Immature natural killer cell (primary cell): ENCODE results near the gene PAX5. TPM values are rescaled to one million over a fixed set of nuclear protein-coding genes. Genes with fewer than 3 reads are reported as not detected.

Experiments
- DNase-seq, 3 donors: peaks; one replicate each; pipeline ENCODE4 v3.0.0; 2022; ENCODE audit warnings: mixed read lengths in 1 of 3
- H3K27ac Mint-ChIP-seq, 6 donors: one replicate each; pipeline ENCODE4 v1.8.0; 2020; ENCODE audit warnings: mixed read lengths in 6 of 6, mild to moderate bottlenecking in 5 of 6, inconsistent platforms in 4 of 6, moderate library complexity in 3 of 6
- H3K27me3 Mint-ChIP-seq, 3 donors: one replicate each; pipeline ENCODE4 v1.8.0; 2020 to 2021; ENCODE audit warnings: low read depth in 3 of 3, mild to moderate bottlenecking in 3 of 3, mixed read lengths in 3 of 3, moderate library complexity in 3 of 3, inconsistent platforms in 1 of 3
- H3K36me3 Mint-ChIP-seq, 3 donors: one replicate each; pipeline ENCODE4 v1.8.0; 2020; ENCODE audit warnings: mixed read lengths in 3 of 3, inconsistent platforms in 2 of 3, mild to moderate bottlenecking in 2 of 3
- H3K4me1 Mint-ChIP-seq, 2 donors: one replicate each; pipeline ENCODE4 v1.8.0; 2020; ENCODE audit warnings: inconsistent platforms in 2 of 2, mild to moderate bottlenecking in 2 of 2, mixed read lengths in 2 of 2, moderate library complexity in 1 of 2
- H3K4me3 Mint-ChIP-seq, 5 donors: one replicate each; pipeline ENCODE4 v1.8.0; 2020; ENCODE audit warnings: mild to moderate bottlenecking in 5 of 5, mixed read lengths in 5 of 5, inconsistent platforms in 3 of 5, moderate library complexity in 3 of 5
- H3K9me3 Mint-ChIP-seq, 6 donors: one replicate each; pipeline ENCODE4 v1.8.0; 2020; ENCODE audit warnings: mild to moderate bottlenecking in 6 of 6, mixed read lengths in 6 of 6, inconsistent platforms in 4 of 6, moderate library complexity in 3 of 6
- polyA plus RNA-seq, 3 donors: library from polyadenylated mRNA; unstranded; fragments of 300-500 nt; fragmentation: Illumina TruSeq; gene quantifications; one replicate each; pipeline ENCODE4 v1.2.3, GENCODE V29; 2021

Gene PAX5
- polyA plus RNA-seq, 3 donors from 2014 or later: 0.03 TPM; not detected in 2

DNA sequence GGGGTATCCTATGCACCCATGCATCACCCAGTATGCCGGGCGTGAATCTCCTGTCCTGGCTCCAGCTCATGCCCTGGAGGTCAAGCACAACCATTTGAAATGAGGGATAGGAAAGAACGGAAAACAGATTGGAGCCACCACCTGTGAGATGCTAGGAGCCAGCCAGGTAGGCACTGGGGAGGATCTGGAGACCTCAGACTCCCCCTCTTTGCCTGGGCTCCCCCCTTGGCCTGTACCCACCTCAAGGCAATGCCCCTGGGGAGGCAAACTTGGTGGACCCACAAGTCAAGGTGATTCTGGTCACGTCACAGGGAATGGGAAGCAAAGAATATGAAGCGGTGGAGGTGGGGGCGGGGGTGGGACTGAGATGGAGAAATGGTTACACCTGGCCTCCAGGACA, 92.6 kb downstream of the PAX5 start:
- H3K9me3 Mint-ChIP-seq: no peaks in the 10 kb centered on the region
- DNase-seq: no peak
- H3K4me3 Mint-ChIP-seq: no peak overlapping the region
- no peaks in the 10 kb centered on the region for H3K4me1 Mint-ChIP-seq
- H3K36me3 Mint-ChIP-seq: no peaks in the 10 kb centered on the region
- H3K27ac Mint-ChIP-seq: no peak overlapping the region
- H3K27me3 Mint-ChIP-seq: peaks cover 0 to 2% (median 0%) of the 10 kb centered on the region in 3 donors

DNA sequence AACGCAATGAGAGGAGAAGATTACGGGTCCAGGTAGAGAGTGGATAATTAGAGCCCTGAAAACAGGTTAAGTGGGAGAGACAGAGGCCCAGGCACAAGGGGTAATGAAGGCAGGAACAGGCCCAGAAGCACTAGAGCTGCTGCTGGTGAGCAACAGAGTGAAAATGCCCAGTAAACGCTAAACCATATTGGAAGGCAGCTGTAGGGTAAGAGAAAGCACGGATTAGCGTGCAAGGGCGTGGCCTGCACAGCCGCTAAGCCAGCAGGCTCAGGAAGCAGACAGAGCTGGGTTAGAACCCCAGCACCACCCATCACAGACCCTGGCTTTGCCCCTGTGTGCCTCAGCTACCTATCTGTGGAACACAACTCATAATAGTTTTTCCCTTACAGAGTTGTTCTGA, 93.2 kb downstream of the PAX5 start:
- H3K9me3 Mint-ChIP-seq: no peaks in the 10 kb centered on the region
- no peak for DNase-seq
- H3K27me3 Mint-ChIP-seq: peaks cover 0 to 2% (median 0%) of the 10 kb centered on the region in 3 donors
- no peaks in the 10 kb centered on the region for H3K4me1 Mint-ChIP-seq
- no peak overlapping the region for H3K27ac Mint-ChIP-seq
- no peak overlapping the region for H3K4me3 Mint-ChIP-seq
- H3K36me3 Mint-ChIP-seq: no peaks in the 10 kb centered on the region

DNA sequence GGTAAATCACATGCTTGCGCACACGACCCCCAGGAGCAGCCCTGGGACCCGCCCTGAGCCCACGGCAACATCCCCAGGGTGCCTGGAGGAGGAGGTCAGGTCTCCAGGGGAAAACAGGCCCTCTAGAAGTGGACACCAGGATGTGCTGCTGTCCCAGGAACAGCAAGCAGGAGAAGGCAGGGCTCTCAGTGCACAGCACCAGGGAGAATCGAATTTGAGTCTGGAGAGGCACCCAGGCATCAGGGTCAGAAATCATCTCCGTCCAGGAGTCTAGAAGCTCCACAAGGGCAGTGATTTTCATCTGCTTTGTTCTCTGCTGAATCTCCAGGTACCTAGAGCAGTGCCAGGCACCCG, 93.6 kb downstream of the PAX5 start:
- no peak for DNase-seq
- Mint-ChIP-seq H3K27me3 (peaks cover 0 to 2% (median 0%) of the 10 kb centered on the region in 3 donors), H3K27ac (no peak overlapping the region), H3K4me3 (no peak overlapping the region), H3K4me1 (no peaks in the 10 kb centered on the region), H3K9me3 (no peaks in the 10 kb centered on the region), H3K36me3 (no peaks in the 10 kb centered on the region)

DNA sequence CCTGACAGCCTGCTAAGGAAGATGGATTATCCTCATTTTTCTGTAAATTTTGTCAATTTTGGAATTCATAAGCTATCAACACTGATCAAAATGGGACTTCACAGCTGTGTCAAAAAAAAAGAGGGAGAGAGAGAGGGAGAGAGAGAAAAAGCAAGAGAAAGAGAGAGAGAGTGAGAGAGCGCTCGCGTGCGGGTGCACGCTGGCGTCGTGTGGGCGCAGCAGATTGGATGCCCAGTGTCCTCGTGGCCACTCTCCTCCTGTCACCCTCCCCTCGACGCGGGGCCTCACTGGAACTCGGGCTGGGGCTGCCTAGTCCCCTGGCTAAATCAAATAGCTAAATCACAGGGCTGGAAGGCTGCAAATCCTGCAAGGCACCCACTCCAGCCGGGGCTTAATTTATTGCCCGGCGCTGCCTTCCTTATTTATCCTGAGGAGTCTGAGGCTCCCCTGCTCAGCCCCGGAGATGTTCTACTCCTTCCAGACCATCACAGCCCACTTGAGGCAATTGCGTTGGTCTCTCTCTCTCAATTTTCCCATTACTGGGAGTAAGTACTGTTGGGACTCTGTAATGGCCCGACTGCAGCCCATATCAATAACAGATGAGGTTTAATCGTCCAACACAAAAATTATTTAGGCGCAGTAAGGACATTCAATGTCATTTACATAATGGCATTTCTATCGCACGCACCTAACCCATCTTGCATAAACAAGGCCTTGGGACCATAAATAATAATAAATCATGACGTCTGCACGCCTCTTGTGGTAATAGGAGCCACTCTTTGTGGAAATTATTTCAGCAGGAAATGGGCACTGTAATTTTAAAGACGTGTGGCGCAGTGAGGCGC, 94.2 kb downstream of the PAX5 start:
- Mint-ChIP-seq H3K9me3 (no peaks in the 10 kb centered on the region), H3K4me1 (no peaks in the 10 kb centered on the region), H3K36me3 (no peaks in the 10 kb centered on the region), H3K4me3 (no peak overlapping the region), H3K27me3 (peaks cover 0 to 3% (median 0%) of the 10 kb centered on the region in 3 donors), H3K27ac (no peak overlapping the region)
- DNase-seq: no peak

DNA sequence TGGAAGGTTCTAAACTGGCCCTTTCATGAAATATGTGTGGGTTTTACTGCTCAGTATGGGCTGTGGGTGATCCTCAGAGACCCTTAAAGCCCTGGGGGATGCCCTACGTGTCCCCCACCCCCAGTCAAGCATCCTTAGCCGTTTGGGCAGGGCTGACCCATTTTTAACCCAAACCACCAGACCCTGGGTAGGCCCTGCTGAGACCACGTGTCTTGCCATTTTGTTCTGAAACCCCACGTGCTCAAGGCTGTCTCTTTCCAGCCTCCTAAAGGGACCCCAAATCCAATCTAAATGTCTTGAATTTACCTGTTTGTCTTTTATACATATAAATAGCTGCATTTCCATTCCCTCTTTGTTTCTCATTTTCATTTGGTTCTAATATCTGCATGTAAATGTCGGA, 94.9 kb downstream of the PAX5 start:
- no peaks in the 10 kb centered on the region for H3K9me3 Mint-ChIP-seq
- DNase-seq: no peak
- H3K4me1 Mint-ChIP-seq: no peaks in the 10 kb centered on the region
- peaks cover 0 to 3% (median 0%) of the 10 kb centered on the region in 3 donors for H3K27me3 Mint-ChIP-seq
- H3K36me3 Mint-ChIP-seq: no peaks in the 10 kb centered on the region
- no peak overlapping the region for H3K27ac Mint-ChIP-seq
- H3K4me3 Mint-ChIP-seq: no peak overlapping the region

DNA sequence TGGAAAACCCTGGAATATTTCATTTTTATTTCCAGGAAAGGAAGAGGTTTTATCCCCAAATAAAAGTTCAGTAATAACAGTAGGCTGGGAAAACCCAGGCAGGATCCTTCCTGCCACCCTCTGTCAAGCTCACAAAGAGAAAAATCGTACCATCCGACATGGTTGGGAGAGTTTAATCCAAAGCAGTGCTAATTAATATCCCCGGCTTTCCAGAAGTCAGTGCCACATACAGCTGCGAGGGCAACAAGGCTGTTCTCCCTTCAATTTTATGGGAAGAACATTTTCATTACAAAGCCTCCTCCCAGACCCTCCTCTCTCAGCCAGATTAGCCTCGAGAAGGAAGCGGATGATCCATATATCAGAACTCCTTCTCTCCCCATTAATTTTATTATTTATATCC, 95.5 kb downstream of the PAX5 start:
- H3K4me3 Mint-ChIP-seq: no peak overlapping the region
- H3K4me1 Mint-ChIP-seq: no peaks in the 10 kb centered on the region
- no peak for DNase-seq
- no peaks in the 10 kb centered on the region for H3K9me3 Mint-ChIP-seq
- peaks cover 0 to 3% (median 0%) of the 10 kb centered on the region in 3 donors for H3K27me3 Mint-ChIP-seq
- H3K27ac Mint-ChIP-seq: no peak overlapping the region
- H3K36me3 Mint-ChIP-seq: no peaks in the 10 kb centered on the region

DNA sequence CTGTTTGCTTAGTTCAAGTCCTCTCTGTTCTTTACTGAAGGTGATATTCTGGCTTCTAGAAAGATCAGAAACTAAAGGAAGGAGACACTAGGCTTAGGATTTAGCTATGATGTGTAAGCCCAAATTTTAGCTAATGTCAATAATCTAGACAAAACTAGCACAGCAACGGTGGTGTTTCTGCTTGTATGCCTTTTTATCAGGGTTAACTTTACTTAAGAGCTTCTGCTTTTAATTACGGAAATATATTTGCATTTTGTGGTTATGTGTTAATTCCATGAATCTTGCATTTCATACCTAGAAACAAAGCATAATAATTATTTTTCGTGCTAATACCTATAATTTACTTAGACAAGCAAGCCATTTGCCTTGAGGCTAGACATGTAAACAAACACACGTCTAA, 96.1 kb downstream of the PAX5 start:
- Mint-ChIP-seq H3K36me3 (no peaks in the 10 kb centered on the region), H3K27ac (no peak overlapping the region)

DNA sequence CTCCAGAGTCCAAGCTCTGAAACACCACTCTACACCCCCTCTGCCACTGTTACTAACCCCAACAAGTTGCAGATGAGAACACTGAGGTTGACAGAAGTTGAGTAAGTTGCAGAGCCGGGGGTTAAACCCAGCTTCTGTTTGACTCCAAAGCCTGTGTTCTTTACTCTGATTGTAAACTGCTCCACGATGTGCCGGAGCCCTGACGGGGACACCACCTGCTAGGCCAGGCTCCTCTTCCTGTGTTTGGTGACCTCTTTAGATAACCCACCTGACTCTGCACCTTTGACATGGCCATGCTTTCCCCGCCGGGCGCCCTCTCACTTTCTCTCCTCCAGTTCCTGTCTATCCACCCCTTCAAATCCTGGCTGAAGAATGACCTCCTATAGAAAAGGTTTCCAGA, 96.7 kb downstream of the PAX5 start:
- no peak for DNase-seq
- Mint-ChIP-seq H3K9me3 (no peaks in the 10 kb centered on the region), H3K27ac (no peak overlapping the region), H3K4me1 (no peaks in the 10 kb centered on the region), H3K27me3 (peaks cover 0 to 2% (median under 1%) of the 10 kb centered on the region in 3 donors), H3K36me3 (no peaks in the 10 kb centered on the region), H3K4me3 (no peak overlapping the region)

More for the DNA sequence above, 96.1 kb downstream of the PAX5 start:
- no peaks in the 10 kb centered on the region for H3K4me1 Mint-ChIP-seq
- H3K9me3 Mint-ChIP-seq: no peaks in the 10 kb centered on the region
- H3K4me3 Mint-ChIP-seq: no peak overlapping the region
- peaks cover 0 to 3% (median 0%) of the 10 kb centered on the region in 3 donors for H3K27me3 Mint-ChIP-seq
- DNase-seq: no peak

DNA sequence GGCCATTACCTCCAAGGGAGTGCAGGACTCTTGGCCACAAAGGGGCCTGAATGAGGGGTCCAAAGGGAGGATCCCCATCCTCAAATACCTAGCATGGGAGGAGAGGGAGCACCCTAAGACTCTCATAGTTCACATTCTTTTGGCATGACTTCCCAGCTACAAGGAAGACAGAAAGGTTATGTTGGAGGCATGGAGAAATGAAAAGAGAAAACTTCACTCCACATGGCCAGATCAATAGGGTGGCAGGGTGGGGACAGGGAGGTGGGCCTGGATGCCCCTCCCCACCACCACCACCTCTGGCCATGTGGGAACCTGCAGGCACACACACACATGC, 97.6 kb downstream of the PAX5 start:
- no peak for DNase-seq
- H3K9me3 Mint-ChIP-seq: peaks cover 0 to 2% (median 0%) of the 10 kb centered on the region in 6 donors
- H3K27ac Mint-ChIP-seq: no peak overlapping the region
- no peaks in the 10 kb centered on the region for H3K36me3 Mint-ChIP-seq
- no peak overlapping the region for H3K4me3 Mint-ChIP-seq
- peaks cover 0 to 3% (median 2%) of the 10 kb centered on the region in 3 donors for H3K27me3 Mint-ChIP-seq
- no peaks in the 10 kb centered on the region for H3K4me1 Mint-ChIP-seq

DNA sequence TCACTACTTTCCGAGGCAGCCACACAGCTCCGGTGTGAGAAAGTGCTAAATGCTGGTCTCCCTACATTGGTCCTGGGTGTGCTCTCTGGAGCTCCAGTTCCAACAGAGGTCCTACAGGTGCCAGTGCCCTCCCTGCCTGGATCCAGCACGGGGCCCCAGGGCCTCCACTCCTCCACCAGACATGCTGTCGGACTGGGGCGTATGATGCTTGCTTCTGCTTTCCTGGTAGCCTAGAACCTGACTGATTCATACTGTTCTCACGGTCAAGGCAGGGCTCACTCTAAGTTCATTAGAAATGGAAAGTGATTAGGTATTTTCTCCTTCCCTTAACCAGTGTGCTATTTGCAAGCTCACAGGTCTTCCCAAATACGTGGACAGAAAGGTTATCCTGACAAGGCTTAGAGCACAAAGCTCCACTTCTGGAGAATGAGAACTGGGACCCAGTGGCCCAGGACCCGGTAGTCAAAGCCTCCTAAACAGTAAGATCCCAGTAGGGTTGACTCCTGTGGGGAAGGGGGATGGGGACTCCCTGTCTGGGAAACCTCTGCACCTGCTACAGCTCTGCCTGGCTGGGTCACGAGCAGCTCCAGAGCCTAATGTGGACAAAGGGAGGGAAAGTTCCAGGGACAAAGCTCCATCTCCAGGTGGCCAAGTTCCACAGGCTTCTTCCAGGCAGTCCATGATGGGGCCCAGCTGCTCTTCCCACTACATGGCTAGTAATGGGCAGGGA, 98.1 kb downstream of the PAX5 start:
- Mint-ChIP-seq H3K27ac (no peak overlapping the region), H3K4me3 (no peak overlapping the region), H3K4me1 (no peaks in the 10 kb centered on the region), H3K9me3 (peaks cover 0 to 2% (median 0%) of the 10 kb centered on the region in 6 donors), H3K27me3 (peaks cover 1 to 3% (median 3%) of the 10 kb centered on the region in 3 donors), H3K36me3 (no peaks in the 10 kb centered on the region)
- DNase-seq: no peak

DNA sequence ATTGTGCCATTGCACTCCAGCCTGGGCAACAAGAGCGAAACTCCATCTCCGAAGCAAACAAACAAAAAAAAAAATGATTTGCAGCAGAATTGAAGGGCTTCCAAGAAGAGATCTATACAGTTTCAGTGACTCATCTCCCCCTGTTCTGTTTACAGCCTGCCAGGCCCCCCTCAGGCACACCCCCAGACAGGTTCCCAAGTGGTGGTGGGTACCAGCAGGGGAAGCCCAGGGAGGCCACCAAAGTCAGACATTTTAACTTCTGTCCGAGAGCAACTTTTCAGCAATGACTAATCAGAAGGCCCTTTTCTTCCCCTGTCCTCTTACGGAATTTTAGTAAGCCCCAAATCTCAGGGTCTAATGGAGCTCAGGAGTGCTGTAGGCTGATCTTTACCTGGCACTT, 98.7 kb downstream of the PAX5 start:
- no peaks in the 10 kb centered on the region for H3K36me3 Mint-ChIP-seq
- no peak for DNase-seq
- H3K9me3 Mint-ChIP-seq: peaks cover 0 to 2% (median 0%) of the 10 kb centered on the region in 6 donors
- no peak overlapping the region for H3K27ac Mint-ChIP-seq
- H3K4me1 Mint-ChIP-seq: no peaks in the 10 kb centered on the region
- peaks cover 1 to 3% (median 3%) of the 10 kb centered on the region in 3 donors for H3K27me3 Mint-ChIP-seq
- H3K4me3 Mint-ChIP-seq: no peak overlapping the region

DNA sequence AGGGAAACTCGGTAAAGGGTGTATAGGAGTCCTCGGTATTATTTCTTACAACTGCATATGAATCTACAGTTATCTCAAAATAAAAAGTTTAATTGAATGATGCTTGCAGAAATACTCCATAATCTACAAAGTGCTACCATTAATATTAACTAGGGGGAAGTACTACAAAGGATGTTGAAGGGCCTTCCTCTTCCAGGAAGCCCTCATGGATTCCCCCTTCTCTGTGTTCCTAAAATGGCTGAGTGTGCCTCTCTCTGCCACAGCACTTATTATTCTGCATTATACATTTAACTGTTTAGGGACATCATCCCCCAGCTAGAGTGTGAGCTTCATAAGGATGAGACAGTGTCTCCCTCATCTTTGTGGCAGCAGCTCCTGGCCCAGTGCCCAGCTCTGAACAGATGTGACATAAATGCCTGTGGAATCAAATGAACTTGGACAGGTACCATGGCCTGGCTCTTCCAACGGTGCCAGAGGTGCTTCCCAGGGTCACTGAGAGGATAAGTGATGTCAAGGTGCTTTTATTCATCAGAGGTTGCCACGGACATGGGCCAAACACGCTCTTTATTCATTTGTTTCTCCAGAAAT, 99.5 kb downstream of the PAX5 start:
- H3K36me3 Mint-ChIP-seq: no peaks in the 10 kb centered on the region
- peaks cover 1 to 3% (median 3%) of the 10 kb centered on the region in 3 donors for H3K27me3 Mint-ChIP-seq
- no peak overlapping the region for H3K4me3 Mint-ChIP-seq
- no peak for DNase-seq
- no peaks in the 10 kb centered on the region for H3K4me1 Mint-ChIP-seq
- H3K27ac Mint-ChIP-seq: no peak overlapping the region
- peaks cover 0 to 2% (median 0%) of the 10 kb centered on the region in 6 donors for H3K9me3 Mint-ChIP-seq

DNA sequence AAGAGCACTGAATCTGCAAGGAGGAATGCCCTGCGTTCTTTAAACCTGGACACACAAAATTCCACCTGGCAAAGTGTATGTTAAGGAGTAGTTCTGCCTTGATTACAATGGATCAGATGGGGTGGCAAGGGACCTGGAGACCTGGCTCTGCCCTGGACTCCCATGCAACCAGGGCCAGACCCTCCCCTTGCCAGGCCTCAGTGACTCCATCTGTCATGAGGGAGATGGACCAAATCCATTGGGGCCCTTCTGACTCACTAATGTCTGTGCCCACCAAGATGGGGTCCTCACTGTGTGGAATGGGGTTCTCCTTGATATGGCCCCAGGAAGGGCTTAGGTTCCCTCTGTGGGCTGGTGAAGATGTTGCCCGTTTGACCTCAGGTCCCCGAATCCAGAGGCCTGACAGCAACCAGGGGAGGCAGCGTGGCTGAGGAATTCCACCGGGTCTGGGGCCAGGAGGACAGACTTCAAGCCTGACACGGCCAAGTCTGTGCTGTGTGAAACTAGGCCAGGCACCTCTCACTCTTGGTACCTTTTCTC, 100.3 kb downstream of the PAX5 start:
- DNase-seq: no peak
- H3K27ac Mint-ChIP-seq: no peak overlapping the region
- no peaks in the 10 kb centered on the region for H3K4me1 Mint-ChIP-seq
- H3K36me3 Mint-ChIP-seq: no peaks in the 10 kb centered on the region
- no peak overlapping the region for H3K4me3 Mint-ChIP-seq
- H3K9me3 Mint-ChIP-seq: peaks cover 0 to 2% (median 0%) of the 10 kb centered on the region in 6 donors
- peaks cover 3% of the 10 kb centered on the region in 3 donors for H3K27me3 Mint-ChIP-seq

DNA sequence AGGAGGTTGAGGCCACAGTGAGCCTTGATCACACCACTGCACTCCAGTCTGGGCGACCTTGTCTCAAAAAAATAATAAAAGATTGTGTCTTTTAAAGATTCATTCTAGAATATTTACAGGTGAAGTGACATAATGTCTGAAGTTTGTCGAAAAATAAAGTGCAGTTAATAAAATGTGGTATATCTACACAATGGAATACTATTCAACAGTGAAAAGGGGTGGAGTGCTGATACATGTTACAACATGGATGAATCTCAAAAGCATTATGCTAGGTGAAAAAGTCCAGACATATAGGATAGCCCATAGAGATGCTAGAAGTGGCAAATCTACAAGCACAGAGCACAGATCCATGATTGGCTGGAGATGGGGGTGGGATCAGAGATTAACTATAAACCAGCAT, 101.9 kb downstream of the PAX5 start:
- no peak overlapping the region for H3K27ac Mint-ChIP-seq
- H3K36me3 Mint-ChIP-seq: no peaks in the 10 kb centered on the region
- no peak overlapping the region for H3K4me3 Mint-ChIP-seq
- peaks cover 3% of the 10 kb centered on the region in 3 donors for H3K27me3 Mint-ChIP-seq
- H3K4me1 Mint-ChIP-seq: no peaks in the 10 kb centered on the region
- H3K9me3 Mint-ChIP-seq: peaks cover 0 to 2% (median 0%) of the 10 kb centered on the region in 6 donors
- DNase-seq: no peak
